DOHH2 (cell line): Measurements from ENCODE around the gene CNPY1.
A peak's percentile ranks its signal among the peaks of the same experiment; 100 is the strongest.

Source experiments
- EZH2phosphoT487 ChIP-seq: fragments of 200-600 bp; sonication (generic); IDR thresholded peaks from 2 replicates; pipeline ENCODE4 v1.6.1; 2017; ENCODE audit warnings: borderline replicate concordance, mild to moderate bottlenecking, antibody characterized with exemption, low read length, moderate library complexity, mixed read lengths
- TF ChIP-seq, protein P1 (sequence below): fragments of 200-600 bp; sonication (generic); IDR thresholded peaks from one replicate; pipeline ENCODE4 v1.5.1; 2014; ENCODE audit warnings: antibody characterized with exemption, mild to moderate bottlenecking, low read depth, low read length; ENCODE audit not compliant: poor library complexity, severe bottlenecking

DNA sequence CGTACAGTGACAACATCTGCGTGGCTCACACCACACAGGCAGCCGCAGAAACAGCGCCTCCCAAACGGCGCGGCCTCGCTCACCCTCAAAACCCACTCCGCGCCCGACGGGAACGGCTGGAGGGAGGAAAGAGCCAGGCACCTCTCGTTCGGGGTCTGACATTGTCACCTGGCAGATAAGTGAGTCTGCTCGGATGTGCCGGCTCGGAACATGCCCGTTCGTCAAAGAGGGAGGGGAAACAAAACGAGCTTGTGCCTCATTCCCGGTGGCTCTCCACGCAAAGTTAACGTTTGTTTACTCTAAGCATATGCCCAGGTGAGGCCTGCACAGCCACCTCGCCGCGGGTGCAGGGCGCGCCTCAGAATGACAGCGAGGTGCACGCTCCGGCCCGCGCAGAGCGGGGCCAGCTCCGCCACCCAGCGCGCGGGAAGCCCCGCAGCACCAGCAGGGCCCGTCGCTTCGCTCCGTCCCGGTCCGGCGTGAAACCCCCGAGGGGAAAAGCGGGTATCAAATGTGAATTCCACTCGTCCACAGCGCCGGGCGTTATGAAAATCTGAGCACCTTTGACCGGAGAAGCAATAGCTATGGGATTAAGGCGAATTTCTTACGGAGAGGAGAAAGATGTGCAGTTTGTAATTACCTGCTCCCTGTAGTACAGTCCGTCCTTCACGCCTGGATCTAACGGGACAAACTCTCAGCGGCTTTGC lies 13.1 kb downstream of the CNPY1 start:
- TF ChIP-seq, protein P1, sequence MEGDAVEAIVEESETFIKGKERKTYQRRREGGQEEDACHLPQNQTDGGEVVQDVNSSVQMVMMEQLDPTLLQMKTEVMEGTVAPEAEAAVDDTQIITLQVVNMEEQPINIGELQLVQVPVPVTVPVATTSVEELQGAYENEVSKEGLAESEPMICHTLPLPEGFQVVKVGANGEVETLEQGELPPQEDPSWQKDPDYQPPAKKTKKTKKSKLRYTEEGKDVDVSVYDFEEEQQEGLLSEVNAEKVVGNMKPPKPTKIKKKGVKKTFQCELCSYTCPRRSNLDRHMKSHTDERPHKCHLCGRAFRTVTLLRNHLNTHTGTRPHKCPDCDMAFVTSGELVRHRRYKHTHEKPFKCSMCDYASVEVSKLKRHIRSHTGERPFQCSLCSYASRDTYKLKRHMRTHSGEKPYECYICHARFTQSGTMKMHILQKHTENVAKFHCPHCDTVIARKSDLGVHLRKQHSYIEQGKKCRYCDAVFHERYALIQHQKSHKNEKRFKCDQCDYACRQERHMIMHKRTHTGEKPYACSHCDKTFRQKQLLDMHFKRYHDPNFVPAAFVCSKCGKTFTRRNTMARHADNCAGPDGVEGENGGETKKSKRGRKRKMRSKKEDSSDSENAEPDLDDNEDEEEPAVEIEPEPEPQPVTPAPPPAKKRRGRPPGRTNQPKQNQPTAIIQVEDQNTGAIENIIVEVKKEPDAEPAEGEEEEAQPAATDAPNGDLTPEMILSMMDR = no peak
- TF ChIP-seq EZH2phosphoT487 = peak; percentile 67; the same call in 1 of the 2 replicates
